ENCODE measurements around the gene HGFAC. TPM values are rescaled to one million over a fixed set of nuclear protein-coding genes. Genes with fewer than 3 reads are reported as not detected.

The HGFAC gene
- total and polyA plus RNA-seq, 2 of the 13 experiments (the other 11 are each of a cell fraction or from before 2014, with no cell fraction given): 8.5 to 63.6 TPM

DNA sequence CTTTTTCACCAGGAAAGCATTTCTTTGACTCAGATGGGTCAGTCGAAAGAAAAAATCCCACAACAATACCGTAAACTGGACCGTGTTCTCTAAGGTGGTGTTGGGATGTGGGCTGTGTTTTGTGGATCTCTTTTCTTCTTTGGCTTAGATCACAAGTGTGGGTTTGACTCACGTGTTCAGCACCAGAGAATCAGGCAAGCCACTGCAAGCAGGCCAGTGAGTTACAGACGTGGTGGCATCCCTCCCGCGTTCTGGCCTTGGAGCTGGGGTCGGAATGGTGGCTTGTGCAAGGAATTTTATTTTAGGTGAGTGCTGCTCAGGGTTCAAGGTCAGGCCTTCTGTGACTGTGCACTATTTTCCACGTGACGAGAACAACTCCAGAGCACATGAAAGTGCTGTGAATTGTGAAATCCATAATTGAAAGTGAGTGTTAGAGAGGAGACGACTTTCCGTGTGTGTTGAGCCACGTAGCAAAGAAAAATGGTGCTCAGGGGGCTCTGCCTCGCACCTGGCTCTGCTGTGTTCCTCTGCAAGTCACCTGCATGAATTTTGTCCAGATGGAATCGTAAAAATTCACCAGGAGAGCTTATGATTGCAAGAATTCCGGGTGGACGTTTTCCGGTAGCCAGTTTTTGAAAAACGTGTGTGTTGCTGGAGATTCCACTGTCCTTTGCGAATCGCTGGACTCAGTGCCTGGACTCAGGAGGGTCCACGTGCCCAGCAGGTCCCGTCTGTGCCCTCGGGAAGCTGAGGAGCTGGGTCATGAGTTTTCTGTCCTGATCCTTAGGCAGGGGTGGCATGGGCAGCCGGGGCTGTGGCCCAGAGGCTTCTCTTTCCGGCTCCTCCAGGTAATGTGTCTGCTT, 33.6 kb upstream of the HGFAC start (continued):
- TF ChIP-seq HNF4A (CRISPR knock-in tag; IDR thresholded peaks at IDR 0.05): peak; percentile 91
- TF ChIP-seq MIXL1 (CRISPR knock-in tag; IDR thresholded peaks at IDR 0.05): peak; percentile 84
- TF ChIP-seq, protein P1, sequence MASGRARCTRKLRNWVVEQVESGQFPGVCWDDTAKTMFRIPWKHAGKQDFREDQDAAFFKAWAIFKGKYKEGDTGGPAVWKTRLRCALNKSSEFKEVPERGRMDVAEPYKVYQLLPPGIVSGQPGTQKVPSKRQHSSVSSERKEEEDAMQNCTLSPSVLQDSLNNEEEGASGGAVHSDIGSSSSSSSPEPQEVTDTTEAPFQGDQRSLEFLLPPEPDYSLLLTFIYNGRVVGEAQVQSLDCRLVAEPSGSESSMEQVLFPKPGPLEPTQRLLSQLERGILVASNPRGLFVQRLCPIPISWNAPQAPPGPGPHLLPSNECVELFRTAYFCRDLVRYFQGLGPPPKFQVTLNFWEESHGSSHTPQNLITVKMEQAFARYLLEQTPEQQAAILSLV (CRISPR knock-in tag; IDR thresholded peaks at IDR 0.05; ENCODE audit: borderline replicate concordance): no peak
- TF ChIP-seq, protein P2, sequence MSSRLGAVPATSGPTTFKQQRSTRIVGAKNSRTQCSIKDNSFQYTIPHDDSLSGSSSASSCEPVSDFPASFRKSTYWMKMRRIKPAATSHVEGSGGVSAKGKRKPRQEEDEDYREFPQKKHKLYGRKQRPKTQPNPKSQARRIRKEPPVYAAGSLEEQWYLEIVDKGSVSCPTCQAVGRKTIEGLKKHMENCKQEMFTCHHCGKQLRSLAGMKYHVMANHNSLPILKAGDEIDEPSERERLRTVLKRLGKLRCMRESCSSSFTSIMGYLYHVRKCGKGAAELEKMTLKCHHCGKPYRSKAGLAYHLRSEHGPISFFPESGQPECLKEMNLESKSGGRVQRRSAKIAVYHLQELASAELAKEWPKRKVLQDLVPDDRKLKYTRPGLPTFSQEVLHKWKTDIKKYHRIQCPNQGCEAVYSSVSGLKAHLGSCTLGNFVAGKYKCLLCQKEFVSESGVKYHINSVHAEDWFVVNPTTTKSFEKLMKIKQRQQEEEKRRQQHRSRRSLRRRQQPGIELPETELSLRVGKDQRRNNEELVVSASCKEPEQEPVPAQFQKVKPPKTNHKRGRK (CRISPR knock-in tag; IDR thresholded peaks at IDR 0.05): no peak
- no peak for TF ChIP-seq ZNF713 (CRISPR knock-in tag; IDR thresholded peaks at IDR 0.05)
- TF ChIP-seq FIP1L1 (IDR thresholded peaks at IDR 0.05; ENCODE audit: borderline replicate concordance, insufficient read depth, low read depth, low read length): no peak
- TF ChIP-seq RBFOX2 (IDR thresholded peaks at IDR 0.05; ENCODE audit: low read depth, low read length): no peak
- TF ChIP-seq ZNF780A (CRISPR knock-in tag; IDR thresholded peaks at IDR 0.05): no peak
- TF ChIP-seq ZNF350 (CRISPR knock-in tag; IDR thresholded peaks at IDR 0.05; ENCODE audit: borderline replicate concordance, low read depth): peak; percentile 46; the same call in 1 of the 2 replicates
- TF ChIP-seq, protein P3, sequence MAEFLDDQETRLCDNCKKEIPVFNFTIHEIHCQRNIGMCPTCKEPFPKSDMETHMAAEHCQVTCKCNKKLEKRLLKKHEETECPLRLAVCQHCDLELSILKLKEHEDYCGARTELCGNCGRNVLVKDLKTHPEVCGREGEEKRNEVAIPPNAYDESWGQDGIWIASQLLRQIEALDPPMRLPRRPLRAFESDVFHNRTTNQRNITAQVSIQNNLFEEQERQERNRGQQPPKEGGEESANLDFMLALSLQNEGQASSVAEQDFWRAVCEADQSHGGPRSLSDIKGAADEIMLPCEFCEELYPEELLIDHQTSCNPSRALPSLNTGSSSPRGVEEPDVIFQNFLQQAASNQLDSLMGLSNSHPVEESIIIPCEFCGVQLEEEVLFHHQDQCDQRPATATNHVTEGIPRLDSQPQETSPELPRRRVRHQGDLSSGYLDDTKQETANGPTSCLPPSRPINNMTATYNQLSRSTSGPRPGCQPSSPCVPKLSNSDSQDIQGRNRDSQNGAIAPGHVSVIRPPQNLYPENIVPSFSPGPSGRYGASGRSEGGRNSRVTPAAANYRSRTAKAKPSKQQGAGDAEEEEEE (CRISPR knock-in tag; IDR thresholded peaks at IDR 0.05; ENCODE audit: borderline replicate concordance): no peak
- TF ChIP-seq NR3C1 (CRISPR knock-in tag; IDR thresholded peaks at IDR 0.05): no peak
- TF ChIP-seq ZNF138 (CRISPR knock-in tag; IDR thresholded peaks at IDR 0.05; ENCODE audit: low read depth): no peak
- no peak for TF ChIP-seq AGO2 (optimal IDR thresholded peaks at IDR 0.05; ENCODE audit: low read depth, low read length)
- TF ChIP-seq, protein P4, sequence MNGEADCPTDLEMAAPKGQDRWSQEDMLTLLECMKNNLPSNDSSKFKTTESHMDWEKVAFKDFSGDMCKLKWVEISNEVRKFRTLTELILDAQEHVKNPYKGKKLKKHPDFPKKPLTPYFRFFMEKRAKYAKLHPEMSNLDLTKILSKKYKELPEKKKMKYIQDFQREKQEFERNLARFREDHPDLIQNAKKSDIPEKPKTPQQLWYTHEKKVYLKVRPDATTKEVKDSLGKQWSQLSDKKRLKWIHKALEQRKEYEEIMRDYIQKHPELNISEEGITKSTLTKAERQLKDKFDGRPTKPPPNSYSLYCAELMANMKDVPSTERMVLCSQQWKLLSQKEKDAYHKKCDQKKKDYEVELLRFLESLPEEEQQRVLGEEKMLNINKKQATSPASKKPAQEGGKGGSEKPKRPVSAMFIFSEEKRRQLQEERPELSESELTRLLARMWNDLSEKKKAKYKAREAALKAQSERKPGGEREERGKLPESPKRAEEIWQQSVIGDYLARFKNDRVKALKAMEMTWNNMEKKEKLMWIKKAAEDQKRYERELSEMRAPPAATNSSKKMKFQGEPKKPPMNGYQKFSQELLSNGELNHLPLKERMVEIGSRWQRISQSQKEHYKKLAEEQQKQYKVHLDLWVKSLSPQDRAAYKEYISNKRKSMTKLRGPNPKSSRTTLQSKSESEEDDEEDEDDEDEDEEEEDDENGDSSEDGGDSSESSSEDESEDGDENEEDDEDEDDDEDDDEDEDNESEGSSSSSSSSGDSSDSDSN (CRISPR knock-in tag; IDR thresholded peaks at IDR 0.05): 0 out of 2 replicates have a peak, but pooled peaks have one; percentile 18
- TF ChIP-seq, protein P5, sequence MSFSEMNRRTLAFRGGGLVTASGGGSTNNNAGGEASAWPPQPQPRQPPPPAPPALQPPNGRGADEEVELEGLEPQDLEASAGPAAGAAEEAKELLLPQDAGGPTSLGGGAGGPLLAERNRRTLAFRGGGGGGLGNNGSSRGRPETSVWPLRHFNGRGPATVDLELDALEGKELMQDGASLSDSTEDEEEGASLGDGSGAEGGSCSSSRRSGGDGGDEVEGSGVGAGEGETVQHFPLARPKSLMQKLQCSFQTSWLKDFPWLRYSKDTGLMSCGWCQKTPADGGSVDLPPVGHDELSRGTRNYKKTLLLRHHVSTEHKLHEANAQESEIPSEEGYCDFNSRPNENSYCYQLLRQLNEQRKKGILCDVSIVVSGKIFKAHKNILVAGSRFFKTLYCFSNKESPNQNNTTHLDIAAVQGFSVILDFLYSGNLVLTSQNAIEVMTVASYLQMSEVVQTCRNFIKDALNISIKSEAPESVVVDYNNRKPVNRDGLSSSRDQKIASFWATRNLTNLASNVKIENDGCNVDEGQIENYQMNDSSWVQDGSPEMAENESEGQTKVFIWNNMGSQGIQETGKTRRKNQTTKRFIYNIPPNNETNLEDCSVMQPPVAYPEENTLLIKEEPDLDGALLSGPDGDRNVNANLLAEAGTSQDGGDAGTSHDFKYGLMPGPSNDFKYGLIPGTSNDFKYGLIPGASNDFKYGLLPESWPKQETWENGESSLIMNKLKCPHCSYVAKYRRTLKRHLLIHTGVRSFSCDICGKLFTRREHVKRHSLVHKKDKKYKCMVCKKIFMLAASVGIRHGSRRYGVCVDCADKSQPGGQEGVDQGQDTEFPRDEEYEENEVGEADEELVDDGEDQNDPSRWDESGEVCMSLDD (CRISPR knock-in tag; IDR thresholded peaks at IDR 0.05; ENCODE audit: borderline replicate concordance): 0 out of 2 replicates have a peak, but pooled peaks have one; percentile 51
- TF ChIP-seq NFRKB (IDR thresholded peaks at IDR 0.05): no peak
- no peak for TF ChIP-seq ZNF136 (CRISPR knock-in tag; IDR thresholded peaks at IDR 0.05; ENCODE audit: low read depth)
- no peak for TF ChIP-seq ZNF674 (CRISPR knock-in tag; IDR thresholded peaks at IDR 0.05; ENCODE audit: low read depth)
- TF ChIP-seq SP2 (CRISPR knock-in tag; IDR thresholded peaks at IDR 0.05): no peak

Measured in HepG2 (cell line).